K562 (cell line): ENCODE data around the gene TTC4. TPM values are rescaled to one million over a fixed set of nuclear protein-coding genes. Genes with fewer than 3 reads are reported as not detected.

Experiments used
- RAD51 ChIP-seq: fragments of 450-650 bp; IDR thresholded peaks from 2 replicates; pipeline ENCODE4 v1.7.1; 2016; ENCODE audit warnings: low read depth, mild to moderate bottlenecking, borderline replicate concordance
- TBP ChIP-seq: optimal IDR thresholded peaks from 2 replicates; pipeline ENCODE3; 2011; ENCODE audit warnings: low read depth, low read length, improper control_type of control experiment
- polyA plus RNA-seq, 8 experiments: library from polyadenylated mRNA; depleted of rRNA in 4 of 8; stranded (reverse) in 5 of 8; unstranded in 3 of 8; fragments of >200 nt; fragmentation: Nextera tagmentation in 2 of 8; fragmentation: Illumina TruSeq in 1 of 8; extraction: Ambion mirVana in 2 of 8; extraction: Trizol in 1 of 8; gene quantifications; 2 replicates each; pipeline versions ENCODE4 v1.2.1 to v1.2.3, GENCODE V29; 2011 to 2014; ENCODE audit warnings: inconsistent platforms in 1 of 8, missing spikeins in 1 of 8
- total RNA-seq, 7 experiments: library from RNA; depleted of rRNA in 6 of 7; stranded (reverse); fragments of >200 nt in 6 of 7; fragmentation: Illumina TruSeq in 2 of 7; extraction: Trizol in 2 of 7; gene quantifications; 2 replicates each; pipeline versions ENCODE4 v1.2.1 to v1.2.3, GENCODE V29; 2011 to 2021; ENCODE audit warnings: low replicate concordance in 1 of 7
- TF ChIP-seq, protein P1 (sequence below), 2 experiments: fragments of 450-650 bp; formaldehyde crosslinking in 1 of 2; IDR thresholded peaks; 2 replicates each; pipeline versions ENCODE4 v1.4.0 to v1.6.1; 2014 to 2020; ENCODE audit warnings: mild to moderate bottlenecking in 2 of 2, borderline replicate concordance in 1 of 2, low read depth in 1 of 2
- TF ChIP-seq, protein P2 (sequence below): fragments of 450-650 bp; IDR thresholded peaks from 2 replicates; pipeline ENCODE4 v1.6.1; 2016
- TF ChIP-seq, protein P3 (sequence below), 2 experiments: fragments of 450-650 bp in 1 of 2; sonication (generic) in 1 of 2; formaldehyde crosslinking in 1 of 2; IDR thresholded peaks; 2 replicates each; pipeline versions ENCODE4 v1.7.1 to v1.9.0; 2016 to 2022; ENCODE audit warnings: inconsistent platforms in 1 of 2, mild to moderate bottlenecking in 1 of 2, missing genetic modification reagents in 1 of 2

The TTC4 gene
- total and polyA plus RNA-seq, 9 of the 15 experiments (the other 6 are each of a cell fraction or from before 2014, with no cell fraction given): 36.3 to 111 (median 54.1) TPM

DNA sequence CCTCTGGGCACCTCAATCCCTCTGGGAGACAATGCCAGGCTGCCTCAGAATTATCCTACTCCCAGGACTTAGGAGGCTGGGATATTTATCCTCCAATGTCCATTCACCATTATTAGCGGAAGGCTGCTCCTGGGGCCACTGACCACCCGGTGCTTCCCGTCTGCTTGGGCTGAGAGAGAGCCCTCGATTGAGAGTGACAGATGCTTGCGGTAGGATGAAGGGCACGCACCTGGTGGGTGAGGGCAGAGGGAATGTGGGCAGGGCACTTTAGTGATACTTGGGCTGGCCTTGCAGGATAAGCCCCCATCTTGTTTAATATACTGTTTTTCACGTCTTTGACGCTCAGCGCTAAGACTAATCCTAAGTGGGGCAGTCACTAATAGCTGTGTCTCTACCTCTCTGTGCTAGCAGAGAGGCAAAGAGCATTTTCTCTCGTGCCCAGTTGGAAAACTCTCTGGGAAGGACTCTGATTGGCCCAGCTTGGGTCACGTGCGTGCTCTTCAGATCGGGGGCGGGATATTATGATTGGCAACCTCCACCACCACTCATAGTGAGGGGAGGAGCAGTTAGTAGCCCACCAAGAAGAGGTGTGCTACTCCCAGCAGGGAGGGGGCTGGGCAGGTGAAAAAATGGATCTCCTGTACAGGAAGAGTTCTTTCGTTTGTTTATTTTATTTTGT lies 59.3 kb downstream of the TTC4 start (continued):
- TF ChIP-seq, protein P1, sequence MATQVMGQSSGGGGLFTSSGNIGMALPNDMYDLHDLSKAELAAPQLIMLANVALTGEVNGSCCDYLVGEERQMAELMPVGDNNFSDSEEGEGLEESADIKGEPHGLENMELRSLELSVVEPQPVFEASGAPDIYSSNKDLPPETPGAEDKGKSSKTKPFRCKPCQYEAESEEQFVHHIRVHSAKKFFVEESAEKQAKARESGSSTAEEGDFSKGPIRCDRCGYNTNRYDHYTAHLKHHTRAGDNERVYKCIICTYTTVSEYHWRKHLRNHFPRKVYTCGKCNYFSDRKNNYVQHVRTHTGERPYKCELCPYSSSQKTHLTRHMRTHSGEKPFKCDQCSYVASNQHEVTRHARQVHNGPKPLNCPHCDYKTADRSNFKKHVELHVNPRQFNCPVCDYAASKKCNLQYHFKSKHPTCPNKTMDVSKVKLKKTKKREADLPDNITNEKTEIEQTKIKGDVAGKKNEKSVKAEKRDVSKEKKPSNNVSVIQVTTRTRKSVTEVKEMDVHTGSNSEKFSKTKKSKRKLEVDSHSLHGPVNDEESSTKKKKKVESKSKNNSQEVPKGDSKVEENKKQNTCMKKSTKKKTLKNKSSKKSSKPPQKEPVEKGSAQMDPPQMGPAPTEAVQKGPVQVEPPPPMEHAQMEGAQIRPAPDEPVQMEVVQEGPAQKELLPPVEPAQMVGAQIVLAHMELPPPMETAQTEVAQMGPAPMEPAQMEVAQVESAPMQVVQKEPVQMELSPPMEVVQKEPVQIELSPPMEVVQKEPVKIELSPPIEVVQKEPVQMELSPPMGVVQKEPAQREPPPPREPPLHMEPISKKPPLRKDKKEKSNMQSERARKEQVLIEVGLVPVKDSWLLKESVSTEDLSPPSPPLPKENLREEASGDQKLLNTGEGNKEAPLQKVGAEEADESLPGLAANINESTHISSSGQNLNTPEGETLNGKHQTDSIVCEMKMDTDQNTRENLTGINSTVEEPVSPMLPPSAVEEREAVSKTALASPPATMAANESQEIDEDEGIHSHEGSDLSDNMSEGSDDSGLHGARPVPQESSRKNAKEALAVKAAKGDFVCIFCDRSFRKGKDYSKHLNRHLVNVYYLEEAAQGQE (IDR thresholded peaks at IDR 0.05; ENCODE audit: borderline replicate concordance): peak; percentile 44; the same call in 1 of the 2 replicates
- TF ChIP-seq, protein P1 (CRISPR knock-in tag; IDR thresholded peaks at IDR 0.05; ENCODE audit: low read depth): no peak
- TF ChIP-seq RAD51 (peak; percentile 93), TBP (peak; percentile 3)
- TF ChIP-seq, protein P2, sequence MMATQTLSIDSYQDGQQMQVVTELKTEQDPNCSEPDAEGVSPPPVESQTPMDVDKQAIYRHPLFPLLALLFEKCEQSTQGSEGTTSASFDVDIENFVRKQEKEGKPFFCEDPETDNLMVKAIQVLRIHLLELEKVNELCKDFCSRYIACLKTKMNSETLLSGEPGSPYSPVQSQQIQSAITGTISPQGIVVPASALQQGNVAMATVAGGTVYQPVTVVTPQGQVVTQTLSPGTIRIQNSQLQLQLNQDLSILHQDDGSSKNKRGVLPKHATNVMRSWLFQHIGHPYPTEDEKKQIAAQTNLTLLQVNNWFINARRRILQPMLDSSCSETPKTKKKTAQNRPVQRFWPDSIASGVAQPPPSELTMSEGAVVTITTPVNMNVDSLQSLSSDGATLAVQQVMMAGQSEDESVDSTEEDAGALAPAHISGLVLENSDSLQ: peak; percentile 98
- TF ChIP-seq, protein P3, sequence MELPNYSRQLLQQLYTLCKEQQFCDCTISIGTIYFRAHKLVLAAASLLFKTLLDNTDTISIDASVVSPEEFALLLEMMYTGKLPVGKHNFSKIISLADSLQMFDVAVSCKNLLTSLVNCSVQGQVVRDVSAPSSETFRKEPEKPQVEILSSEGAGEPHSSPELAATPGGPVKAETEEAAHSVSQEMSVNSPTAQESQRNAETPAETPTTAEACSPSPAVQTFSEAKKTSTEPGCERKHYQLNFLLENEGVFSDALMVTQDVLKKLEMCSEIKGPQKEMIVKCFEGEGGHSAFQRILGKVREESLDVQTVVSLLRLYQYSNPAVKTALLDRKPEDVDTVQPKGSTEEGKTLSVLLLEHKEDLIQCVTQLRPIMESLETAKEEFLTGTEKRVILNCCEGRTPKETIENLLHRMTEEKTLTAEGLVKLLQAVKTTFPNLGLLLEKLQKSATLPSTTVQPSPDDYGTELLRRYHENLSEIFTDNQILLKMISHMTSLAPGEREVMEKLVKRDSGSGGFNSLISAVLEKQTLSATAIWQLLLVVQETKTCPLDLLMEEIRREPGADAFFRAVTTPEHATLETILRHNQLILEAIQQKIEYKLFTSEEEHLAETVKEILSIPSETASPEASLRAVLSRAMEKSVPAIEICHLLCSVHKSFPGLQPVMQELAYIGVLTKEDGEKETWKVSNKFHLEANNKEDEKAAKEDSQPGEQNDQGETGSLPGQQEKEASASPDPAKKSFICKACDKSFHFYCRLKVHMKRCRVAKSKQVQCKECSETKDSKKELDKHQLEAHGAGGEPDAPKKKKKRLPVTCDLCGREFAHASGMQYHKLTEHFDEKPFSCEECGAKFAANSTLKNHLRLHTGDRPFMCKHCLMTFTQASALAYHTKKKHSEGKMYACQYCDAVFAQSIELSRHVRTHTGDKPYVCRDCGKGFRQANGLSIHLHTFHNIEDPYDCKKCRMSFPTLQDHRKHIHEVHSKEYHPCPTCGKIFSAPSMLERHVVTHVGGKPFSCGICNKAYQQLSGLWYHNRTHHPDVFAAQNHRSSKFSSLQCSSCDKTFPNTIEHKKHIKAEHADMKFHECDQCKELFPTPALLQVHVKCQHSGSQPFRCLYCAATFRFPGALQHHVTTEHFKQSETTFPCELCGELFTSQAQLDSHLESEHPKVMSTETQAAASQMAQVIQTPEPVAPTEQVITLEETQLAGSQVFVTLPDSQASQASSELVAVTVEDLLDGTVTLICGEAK (IDR thresholded peaks at IDR 0.05): no peak
- TF ChIP-seq, protein P3 (CRISPR knock-in tag; IDR thresholded peaks at IDR 0.05): no peak
